H1 (cell line): ENCODE measurements around the gene SV2B. TPM values are rescaled to one million over a fixed set of nuclear protein-coding genes. Genes with fewer than 3 reads are reported as not detected.

Experiments used
- CTCF ChIA-PET: fragments of 300-600 bp; sonication (Branson Sonifier 250); formaldehyde crosslinking; loops from one replicate; lab custom pipeline; 2021; ENCODE audit not compliant: partially characterized antibody; lab: Charles Lee
- POLR2A ChIA-PET: fragments of 300-600 bp; sonication (Branson Sonifier 250); formaldehyde crosslinking; loops from one replicate; lab custom pipeline; 2021; ENCODE audit warnings: inconsistent platforms; ENCODE audit not compliant: partially characterized antibody; lab: Charles Lee
- DNase-seq, 2 experiments: peaks; one replicate each; pipeline versions ENCODE4 v3.0.0 to v3.0.0-alpha.2; 2010 to 2022; ENCODE audit warnings: low spot score in 2 of 2, low read depth in 1 of 2, mixed read lengths in 1 of 2
- FAIRE-seq: peaks from 2 replicates; lab custom pipeline; 2011; peaks lifted over from hg19 to GRCh38; lab: Jason Lieb, UNC
- H2AFZ ChIP-seq: 2 replicates; pipeline ENCODE4 v1.8.1; 2012; ENCODE audit warnings: low read length, inconsistent platforms
- H2AK5ac ChIP-seq: 2 replicates; pipeline ENCODE4 v1.6.1; 2013; ENCODE audit warnings: low read depth, low read length
- H2BK120ac ChIP-seq: replicated peaks from 2 replicates; pipeline ENCODE3; 2013; ENCODE audit warnings: low read depth, low read length, inconsistent platforms
- H2BK12ac ChIP-seq: 2 replicates; pipeline ENCODE4 v1.6.1; 2013; ENCODE audit warnings: low read depth, low read length
- H2BK15ac ChIP-seq: 2 replicates; pipeline ENCODE4 v1.6.1; 2013; ENCODE audit warnings: low read length
- H2BK20ac ChIP-seq: 2 replicates; pipeline ENCODE4 v1.6.1; 2013; ENCODE audit warnings: low read length
- H2BK5ac ChIP-seq: 2 replicates; pipeline ENCODE4 v1.6.1; 2013; ENCODE audit warnings: low read depth, low read length
- H3K14ac ChIP-seq: 2 replicates; pipeline ENCODE4 v1.6.1; 2013; ENCODE audit warnings: inconsistent platforms; ENCODE audit not compliant: insufficient read length
- H3K18ac ChIP-seq: 2 replicates; pipeline ENCODE4 v1.6.1; 2013; ENCODE audit warnings: low read length; ENCODE audit errors: extremely low read depth
- H3K23ac ChIP-seq: 2 replicates; pipeline ENCODE4 v1.6.1; 2013; ENCODE audit warnings: inconsistent platforms; ENCODE audit not compliant: insufficient read length
- H3K23me2 ChIP-seq: 2 replicates; pipeline ENCODE4 v1.6.1; 2013; ENCODE audit warnings: low read depth, low read length
- H3K27ac ChIP-seq: 2 replicates; pipeline ENCODE4 v1.6.1; 2011; ENCODE audit warnings: low read depth, low read length, inconsistent platforms
- H3K27me3 ChIP-seq, 4 experiments: replicated peaks in 1 of 4; 1 replicate in 1 of 4; 2 replicates in 3 of 4; pipeline versions ENCODE4 v1.6.1 to v1.8.1; 2011 to 2013; ENCODE audit warnings: low read length in 3 of 4, mild to moderate bottlenecking in 3 of 4, inconsistent platforms in 2 of 4, mixed read lengths in 2 of 4, moderate library complexity in 1 of 4; ENCODE audit not compliant: control insufficient read depth in 3 of 4, insufficient read depth in 3 of 4; ENCODE audit errors: extremely low read depth in 1 of 4
- H3K36me3 ChIP-seq, 4 experiments: 2 replicates each; pipeline versions ENCODE4 v1.6.1 to v1.8.1; 2011 to 2013; ENCODE audit warnings: mild to moderate bottlenecking in 4 of 4, low read length in 3 of 4, moderate library complexity in 2 of 4, control low read depth in 1 of 4, inconsistent platforms in 1 of 4; ENCODE audit not compliant: insufficient read depth in 4 of 4, control insufficient read depth in 2 of 4
- H3K4ac ChIP-seq: replicated peaks from 2 replicates; pipeline ENCODE3; 2013; ENCODE audit warnings: low read length, low read depth, mixed read lengths, inconsistent platforms; ENCODE audit not compliant: insufficient read length
- H3K4me1 ChIP-seq, 4 experiments: replicated peaks in 1 of 4; 1 replicate in 1 of 4; 2 replicates in 3 of 4; pipeline versions ENCODE4 v1.6.1 to v1.8.1; 2011 to 2013; ENCODE audit warnings: low read length in 3 of 4, inconsistent platforms in 2 of 4, mixed read lengths in 1 of 4; ENCODE audit not compliant: insufficient read depth in 4 of 4, control insufficient read depth in 3 of 4
- H3K4me2 ChIP-seq, 2 experiments: 2 replicates each; pipeline versions ENCODE4 v1.6.1 to v1.8.1; 2011 to 2013; ENCODE audit warnings: low read depth in 2 of 2, low read length in 2 of 2, control low read depth in 1 of 2, inconsistent platforms in 1 of 2, mild to moderate bottlenecking in 1 of 2; ENCODE audit not compliant: insufficient read depth in 1 of 2
- H3K4me3 ChIP-seq, 4 experiments: fragments of 200-600, 300-600 bp in 1 of 4; sonication (generic), shearing (Covaris generic), sonication (Bioruptor Twin) in 1 of 4; 2 replicates each; pipeline versions ENCODE4 v1.5.1 to v1.8.1; 2011 to 2016; ENCODE audit warnings: low read length in 4 of 4, low read depth in 3 of 4, control low read depth in 2 of 4, inconsistent platforms in 2 of 4, mild to moderate bottlenecking in 2 of 4, mixed read lengths in 1 of 4, moderate library complexity in 1 of 4; ENCODE audit not compliant: insufficient read depth in 2 of 4; ENCODE audit errors: extremely low read depth in 1 of 4
- H3K56ac ChIP-seq: replicated peaks from 2 replicates; pipeline ENCODE3; 2013; ENCODE audit warnings: low read depth, mild to moderate bottlenecking, mixed read lengths, low read length, inconsistent platforms; ENCODE audit not compliant: insufficient read length
- H3K79me1 ChIP-seq: 2 replicates; pipeline ENCODE4 v1.6.1; 2013; ENCODE audit warnings: low read depth, low read length, control low read depth
- H3K79me2 ChIP-seq, 2 experiments: 2 replicates each; pipeline versions ENCODE4 v1.6.1 to v1.8.1; 2012 to 2013; ENCODE audit warnings: low read length in 2 of 2, mild to moderate bottlenecking in 2 of 2, inconsistent platforms in 1 of 2; ENCODE audit not compliant: insufficient read depth in 2 of 2, control insufficient read depth in 1 of 2
- H3K9ac ChIP-seq, 4 experiments: replicated peaks in 1 of 4; 1 replicate in 1 of 4; 2 replicates in 3 of 4; pipeline versions ENCODE4 v1.6.1 to v1.8.1; 2011 to 2013; ENCODE audit warnings: low read depth in 3 of 4, low read length in 3 of 4, control low read depth in 2 of 4, mild to moderate bottlenecking in 2 of 4, moderate library complexity in 2 of 4, inconsistent platforms in 1 of 4; ENCODE audit errors: extremely low read depth in 1 of 4
- H3K9me3 ChIP-seq, 2 experiments: 2 replicates each; pipeline versions ENCODE4 v1.6.1 to v1.8.1; 2012 to 2013; ENCODE audit warnings: mild to moderate bottlenecking in 2 of 2, moderate library complexity in 2 of 2, control low read depth in 1 of 2, inconsistent platforms in 1 of 2, low read depth in 1 of 2, low read length in 1 of 2, mixed read lengths in 1 of 2; ENCODE audit not compliant: insufficient read depth in 2 of 2
- H4K20me1 ChIP-seq, 2 experiments: replicated peaks in 1 of 2; 2 replicates each; pipeline versions ENCODE3 to v1.8.1; 2011 to 2013; ENCODE audit warnings: inconsistent platforms in 2 of 2, low read length in 2 of 2, mild to moderate bottlenecking in 1 of 2; ENCODE audit not compliant: insufficient read depth in 2 of 2, control insufficient read depth in 1 of 2
- H4K5ac ChIP-seq: 2 replicates; pipeline ENCODE4 v1.6.1; 2013; ENCODE audit warnings: low read length, low read depth, mixed read lengths, inconsistent platforms; ENCODE audit not compliant: insufficient read length
- H4K8ac ChIP-seq: 2 replicates; pipeline ENCODE4 v1.8.0; 2013; ENCODE audit warnings: mild to moderate bottlenecking, moderate library complexity, low read length, inconsistent platforms; ENCODE audit not compliant: insufficient read depth; ENCODE audit errors: extremely low read depth
- H4K91ac ChIP-seq: replicated peaks from 2 replicates; pipeline ENCODE3; 2013; ENCODE audit warnings: low read length, mixed read lengths, inconsistent platforms; ENCODE audit not compliant: insufficient read length
- CTCF ChIP-seq, 3 experiments: IDR thresholded peaks; 1 replicate in 2 of 3; 2 replicates in 1 of 3; pipeline versions ENCODE4 v1.5.1 to v1.6.1; 2011; ENCODE audit warnings: low read length in 3 of 3, mild to moderate bottlenecking in 3 of 3, inconsistent platforms in 2 of 3, low read depth in 1 of 3, moderate library complexity in 1 of 3; ENCODE audit not compliant: insufficient read depth in 1 of 3; ENCODE audit errors: control extremely low read depth in 1 of 3
- RAD21 ChIP-seq, 2 experiments: IDR thresholded peaks in 1 of 2; conservative IDR thresholded peaks in 1 of 2; 2 replicates each; pipeline ENCODE4 v1.6.1; 2011; ENCODE audit warnings: low read depth in 2 of 2, low read length in 2 of 2, improper control_type of control experiment in 1 of 2, inconsistent platforms in 1 of 2, mild to moderate bottlenecking in 1 of 2, moderate library complexity in 1 of 2
- RNF2 ChIP-seq: fragments of 200-900, 300-1000 bp; sonication (generic); IDR thresholded peaks from 2 replicates; pipeline ENCODE4 v1.7.1; 2016; ENCODE audit warnings: borderline replicate concordance, low read depth, mild to moderate bottlenecking, antibody characterized with exemption, low read length; ENCODE audit not compliant: poor library complexity, severe bottlenecking; ENCODE audit errors: missing control alignments
- TBP ChIP-seq: IDR thresholded peaks from 2 replicates; pipeline ENCODE4 v1.6.1; 2011; ENCODE audit warnings: low read depth, low read length, improper control_type of control experiment
- WGBS, 2 experiments: shearing (Covaris generic) in 1 of 2; methylation state at CpG; one replicate each; pipeline versions ENCODE4 v1.1.6 to v1.1.7; 2013 to 2015; ENCODE audit warnings: low lambda C conversion rate in 2 of 2, mixed read lengths in 2 of 2, inconsistent platforms in 1 of 2, low coverage in 1 of 2, missing lambda C conversion rate in 1 of 2; ENCODE audit not compliant: insufficient replicate concordance in 2 of 2, insufficient coverage in 1 of 2, insufficient read length in 1 of 2; ENCODE audit errors: extremely low coverage in 1 of 2, missing lambda C conversion rate in 1 of 2; 5-methylcytosine and 5-hydroxymethylcytosine counted together
- polyA plus RNA-seq, 7 experiments: library from polyadenylated mRNA; depleted of rRNA in 3 of 7; stranded (reverse) in 5 of 7; unstranded in 2 of 7; fragments of >200 nt in 5 of 7; fragments of 200-250 nt in 2 of 7; gene quantifications; 1 replicate in 5 of 7; 2 replicates in 1 of 7; 4 replicates in 1 of 7; pipeline versions ENCODE4 v1.2.1 to v1.2.3, GENCODE V29; 2011 to 2013; ENCODE audit warnings: missing spikeins in 2 of 7, mixed read lengths in 2 of 7
- total RNA-seq: library from RNA; stranded (reverse); fragmentation: NEBNext Ultra II Directional; extraction: Animal tissue kit (Norgen Biotek cat#: 25700); gene quantifications from 2 replicates; pipeline ENCODE4 v1.2.1, GENCODE V29; 2021

The SV2B gene
- total and polyA plus RNA-seq, 2 of the 8 experiments (the other 6 are each of a cell fraction or from before 2014, with no cell fraction given), result 0.09 to 0.20 TPM

GRCh38 chr15:91224755-91225380 is 124.8 kb downstream of the SV2B start:
- Histone ChIP-seq H4K91ac (no peak overlapping the region), H3K4me2 (no peak overlapping the region), H2BK5ac (no peak overlapping the region), H3K27ac (no peak overlapping the region), H3K4me1 (0 out of 7 replicates have a peak, but pooled peaks cover 0 to 3% (median 0%) of the 10 kb centered on the region in 4 experiments), H3K79me2 (no peaks in the 10 kb centered on the region), H2BK15ac (no peak overlapping the region), H3K4ac (no peak overlapping the region), H2AK5ac (no peak overlapping the region), H4K20me1 (no peaks in the 10 kb centered on the region), H3K14ac (no peak overlapping the region), H2BK20ac (no peak overlapping the region), H4K5ac (no peak overlapping the region), H3K56ac (no peak overlapping the region), H3K9me3 (no peaks in the 10 kb centered on the region), H3K23me2 (no peaks in the 10 kb centered on the region), H3K79me1 (no peaks in the 10 kb centered on the region), H3K18ac (no peak overlapping the region), H3K27me3 (no peaks in the 10 kb centered on the region), H2AFZ (no peak overlapping the region), H3K23ac (no peak overlapping the region), H3K4me3 (no peak overlapping the region), H4K8ac (no peak overlapping the region), H2BK120ac (no peak overlapping the region), H2BK12ac (no peak overlapping the region), H3K36me3 (no peaks in the 10 kb centered on the region; a peak in 1 of 8 replicates), H3K9ac (no peak overlapping the region)
- WGBS, 2 experiments, result 78% methylated on average over 7 of the region's 7 CpGs; no CpG with 5 or more reads in 1 of the 2 experiments
- FAIRE-seq (peak; percentile 91), DNase-seq (peak in 1 of 2 experiments; percentile 61)
- POLR2A ChIA-PET, result interaction anchor here (1.0 kb wide), 1 partner anchor 11 kb away, joined by 3 read pairs; no protein-coding TSS in a partner anchor
- CTCF ChIA-PET, result interaction anchor here (0.6 to 9.6 kb wide), 35 partner anchors 10 to 483 kb away, joined by 3 to 145 read pairs (median 3); partner anchors contain the start of gene SV2B
- no peak for TF ChIP-seq RNF2
- peak in 2 of 3 experiments; percentile 80 to 82; a peak in 3 of 4 replicates for TF ChIP-seq CTCF (IDR thresholded peaks at IDR 0.05; ENCODE audit: control extremely low read depth in 1 of 3, insufficient read depth in 1 of 3, low read depth in 1 of 3, low read length in 3 of 3)
- TF ChIP-seq RAD21 (IDR thresholded peaks at IDR 0.05 in 1 of 2, conservative IDR thresholded peaks at IDR 0.05 in 1 of 2; ENCODE audit: low read depth in 2 of 2, low read length in 2 of 2), result peak; percentile 93 to 94
- TF ChIP-seq TBP, result no peak
